Medulla oblongata (tissue), 1 donor: Measurements from ENCODE around the gene PTEN.
"Not testable (repeated sequence)": the region's sequence is repeated elsewhere in the genome, so short reads cannot be mapped to it uniquely, and the experiment has no call there.

ENCODE experiments used
- DNase-seq: peaks from one replicate; pipeline ENCODE4 v3.0.0-alpha.2; 2015; ENCODE audit errors: extremely low spot score

PTEN gene

GRCh38 chr10:87845624-87845998, 17.8 kb upstream of the PTEN start:
- no peak for DNase-seq

GRCh38 chr10:87846023-87846422, 17.4 kb upstream of the PTEN start:
- no peak for DNase-seq

- DNase-seq = not testable (repeated sequence)
These were observed 16.7 kb upstream of the PTEN start for GRCh38 chr10:87846711-87847110.

- DNase-seq = no peak
These were observed 15.9 kb upstream of the PTEN start for GRCh38 chr10:87847550-87847949.

GRCh38 chr10:87849001-87849400, 14.4 kb upstream of the PTEN start:
- no peak for DNase-seq

- DNase-seq = peak; percentile 73
These were observed 12.7 kb upstream of the PTEN start for GRCh38 chr10:87850742-87851205.

- DNase-seq = no peak
These were observed 11.3 kb upstream of the PTEN start for GRCh38 chr10:87852089-87852488.

- not testable (repeated sequence) for DNase-seq
These were observed 8.2 kb upstream of the PTEN start for GRCh38 chr10:87855247-87855646.

GRCh38 chr10:87855665-87856064, 7.8 kb upstream of the PTEN start:
- DNase-seq = not testable (repeated sequence)

- peak; percentile 82 for DNase-seq
These were observed 3.1 kb upstream of the PTEN start for GRCh38 chr10:87860156-87860795.

- peak; percentile 11 for DNase-seq
These were observed 2.5 kb upstream of the PTEN start for GRCh38 chr10:87860816-87861403.

- DNase-seq = peak; percentile 52
These were observed 1.9 kb upstream of the PTEN start for GRCh38 chr10:87861566-87861952.

- peak; percentile 97 for DNase-seq
These were observed 1.3 kb upstream of the PTEN start for GRCh38 chr10:87861953-87862678.

- no peak for DNase-seq
These were observed 759 bp upstream of the PTEN start for GRCh38 chr10:87862679-87863052.

GRCh38 chr10:87863951-87864495, 598 bp downstream of the PTEN start:
- DNase-seq = peak; percentile 42

- DNase-seq = peak; percentile 46
These were observed 1.2 kb downstream of the PTEN start for GRCh38 chr10:87864496-87865059.

GRCh38 chr10:87865241-87865881, 1.9 kb downstream of the PTEN start:
- DNase-seq = peak; percentile 48

GRCh38 chr10:87866412-87866974, 3.1 kb downstream of the PTEN start:
- DNase-seq = peak; percentile 7

GRCh38 chr10:87867453-87867852, 4.0 kb downstream of the PTEN start:
- no peak for DNase-seq

- peak; percentile 8 for DNase-seq
These were observed 4.9 kb downstream of the PTEN start for GRCh38 chr10:87868277-87868676.

- DNase-seq = not testable (repeated sequence)
These were observed 5.7 kb downstream of the PTEN start for GRCh38 chr10:87869139-87869538.
